Body of pancreas (tissue), 4 donors: ENCODE measurements around the gene PTPRD.

ENCODE experiments used
- POLR2A ChIP-seq, 3 donors: fragments of 450-650 bp; IDR thresholded peaks; one replicate each; pipeline ENCODE4 v1.6.1; 2016; ENCODE audit warnings: antibody characterized with exemption in 3 of 3, mild to moderate bottlenecking in 2 of 3
- TF ChIP-seq, protein P1 (sequence below), 7 experiments: fragments of 450-650 bp in 4 of 7; fragments of 200-600 bp in 3 of 7; sonication (generic) in 3 of 7; IDR thresholded peaks; one replicate each; pipeline ENCODE4 v1.5.1; 2016 to 2019; ENCODE audit warnings: antibody characterized with exemption in 7 of 7

DNA sequence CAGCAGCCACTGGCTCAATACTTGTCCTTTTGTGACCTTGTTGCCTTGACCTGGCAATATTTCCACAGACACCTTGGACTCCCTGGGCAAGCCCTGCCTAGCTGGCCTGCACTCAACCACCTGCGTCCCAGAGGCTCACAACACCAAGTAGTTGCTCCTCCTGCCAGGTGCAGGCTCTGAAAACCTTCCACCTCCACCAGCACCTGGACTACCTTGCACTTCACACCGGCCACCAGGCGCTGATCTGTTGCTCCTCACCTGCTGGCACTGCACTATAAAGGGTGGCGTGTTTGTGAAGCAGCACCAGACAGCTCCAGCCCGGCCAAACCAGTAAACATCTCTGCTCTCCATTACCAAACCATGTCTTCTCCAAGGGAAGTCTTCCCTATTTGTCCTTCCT, 997.7 kb downstream of the PTPRD start:
- TF ChIP-seq, protein P1, sequence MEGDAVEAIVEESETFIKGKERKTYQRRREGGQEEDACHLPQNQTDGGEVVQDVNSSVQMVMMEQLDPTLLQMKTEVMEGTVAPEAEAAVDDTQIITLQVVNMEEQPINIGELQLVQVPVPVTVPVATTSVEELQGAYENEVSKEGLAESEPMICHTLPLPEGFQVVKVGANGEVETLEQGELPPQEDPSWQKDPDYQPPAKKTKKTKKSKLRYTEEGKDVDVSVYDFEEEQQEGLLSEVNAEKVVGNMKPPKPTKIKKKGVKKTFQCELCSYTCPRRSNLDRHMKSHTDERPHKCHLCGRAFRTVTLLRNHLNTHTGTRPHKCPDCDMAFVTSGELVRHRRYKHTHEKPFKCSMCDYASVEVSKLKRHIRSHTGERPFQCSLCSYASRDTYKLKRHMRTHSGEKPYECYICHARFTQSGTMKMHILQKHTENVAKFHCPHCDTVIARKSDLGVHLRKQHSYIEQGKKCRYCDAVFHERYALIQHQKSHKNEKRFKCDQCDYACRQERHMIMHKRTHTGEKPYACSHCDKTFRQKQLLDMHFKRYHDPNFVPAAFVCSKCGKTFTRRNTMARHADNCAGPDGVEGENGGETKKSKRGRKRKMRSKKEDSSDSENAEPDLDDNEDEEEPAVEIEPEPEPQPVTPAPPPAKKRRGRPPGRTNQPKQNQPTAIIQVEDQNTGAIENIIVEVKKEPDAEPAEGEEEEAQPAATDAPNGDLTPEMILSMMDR (IDR thresholded peaks at IDR 0.05) = no peak
- TF ChIP-seq POLR2A (IDR thresholded peaks at IDR 0.05) = no peak
